Measurements from ENCODE around the gene MYBPC1.

DNA sequence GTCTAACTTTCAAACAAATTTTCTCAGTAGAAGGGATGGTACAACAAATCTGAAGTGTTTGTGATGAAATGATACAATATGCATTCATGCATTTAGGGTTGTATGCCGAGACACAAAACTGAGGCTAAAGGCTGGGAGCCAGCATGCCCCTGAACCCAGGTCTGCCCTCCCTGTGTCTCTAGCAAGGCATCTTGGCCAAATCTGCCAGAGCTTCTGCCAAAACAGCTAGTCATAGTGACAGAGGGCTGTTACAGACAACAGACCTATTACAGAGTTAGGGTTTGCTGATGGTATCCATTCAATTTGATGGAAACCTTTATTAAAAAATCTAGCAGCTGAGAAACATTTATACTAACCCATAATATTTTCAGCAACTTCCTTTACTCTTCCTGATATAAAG, 91.4 kb downstream of the MYBPC1 start:
- TF ChIP-seq CTCF (IDR thresholded peaks at IDR 0.05) (no peak), POLR2A (IDR thresholded peaks at IDR 0.05) (no peak)
